PC-3 (cell line): ENCODE results near the gene DLG1. TPM values are rescaled to one million over a fixed set of nuclear protein-coding genes. Genes with fewer than 3 reads are reported as not detected.
A peak's percentile ranks its signal among the peaks of the same experiment; 100 is the strongest.

Source experiments
- ATAC-seq: fragments of 200-7000 bp; cut with Tn5 transposase; 2 replicates; pipeline ENCODE4 v1.9.1; 2020; ENCODE audit warnings: mild to moderate bottlenecking, moderate library complexity
- BruUV-seq: library from RNA; stranded (reverse); fragments of 400-500 nt; replicated peaks from 2 replicates; lab custom pipeline; 2021; lab: Mats Ljungman, UMichigan
- CTCF ChIA-PET: fragments of 300-600 bp; sonication (Branson Sonifier 250); formaldehyde crosslinking; loops from one replicate; lab custom pipeline; 2022; ENCODE audit warnings: antibody characterized with exemption; lab: Charles Lee
- POLR2A ChIA-PET: fragments of 300-600 bp; sonication (Branson Sonifier 250); formaldehyde crosslinking; loops from one replicate; lab custom pipeline; 2022; ENCODE audit warnings: antibody characterized with exemption; ENCODE audit not compliant: unreplicated experiment; lab: Charles Lee
- DNase-seq: peaks from one replicate; pipeline ENCODE4 v3.0.0-alpha.2; 2015
- H2AFZ ChIP-seq: fragments of 300-600 bp; sonication (generic); 2 replicates; pipeline ENCODE4 v1.6.0; 2016; ENCODE audit warnings: antibody characterized with exemption, low read length
- H3F3A ChIP-seq: fragments of 300-600 bp; sonication (generic); one replicate; pipeline ENCODE4 v1.6.0; 2017; ENCODE audit warnings: antibody characterized with exemption, low read length, control low read depth, mild to moderate bottlenecking; ENCODE audit not compliant: unreplicated experiment
- H3K27ac ChIP-seq: fragments of 300-600 bp; sonication (generic); 2 replicates; pipeline ENCODE4 v1.5.1; 2016; ENCODE audit warnings: mild to moderate bottlenecking, low read length
- H3K27me3 ChIP-seq: fragments of 300-600 bp; sonication (generic); 2 replicates; pipeline ENCODE4 v1.6.1; 2016; ENCODE audit warnings: low read length, mixed read lengths
- H3K36me3 ChIP-seq: fragments of 300-600 bp; sonication (generic); 2 replicates; pipeline ENCODE4 v1.6.1; 2016; ENCODE audit warnings: low read depth, mixed run types, low read length, mixed read lengths
- H3K4me1 ChIP-seq: fragments of 300-600 bp; sonication (generic); 2 replicates; pipeline ENCODE4 v1.5.1; 2016; ENCODE audit warnings: low read length; ENCODE audit not compliant: insufficient read depth
- H3K4me2 ChIP-seq: fragments of 300-600 bp; sonication (generic); 2 replicates; pipeline ENCODE4 v1.6.0; 2016; ENCODE audit warnings: low read length
- H3K4me3 ChIP-seq: fragments of 300-600 bp; sonication (generic); 2 replicates; pipeline ENCODE4 v1.5.1; 2016; ENCODE audit warnings: mild to moderate bottlenecking, low read length, mixed read lengths
- H3K79me2 ChIP-seq: fragments of 300-600 bp; sonication (generic); 2 replicates; pipeline ENCODE4 v1.6.1; 2017; ENCODE audit warnings: low read length, mixed read lengths
- H3K9ac ChIP-seq: fragments of 300-600 bp; sonication (generic); 2 replicates; pipeline ENCODE4 v1.6.0; 2016; ENCODE audit warnings: mild to moderate bottlenecking, low read length
- H3K9me2 ChIP-seq: fragments of 300-600 bp; sonication (generic); replicated peaks from 2 replicates; pipeline ENCODE4 v1.6.1; 2016; ENCODE audit warnings: mixed run types, low read length, mixed read lengths
- H3K9me3 ChIP-seq: fragments of 300-600 bp; sonication (generic); 2 replicates; pipeline ENCODE4 v1.6.1; 2016; ENCODE audit warnings: low read length, mixed read lengths
- H4K20me1 ChIP-seq: fragments of 300-600 bp; sonication (generic); 2 replicates; pipeline ENCODE4 v1.6.1; 2016; ENCODE audit warnings: low read length, mixed read lengths
- EZH2 ChIP-seq: fragments of 300-600 bp; sonication (generic); IDR thresholded peaks from one replicate; pipeline ENCODE4 v1.6.1; 2017; ENCODE audit warnings: antibody characterized with exemption, mild to moderate bottlenecking, low read length; ENCODE audit not compliant: unreplicated experiment
- EZH2phosphoT487 ChIP-seq: fragments of 300-600 bp; sonication (generic); IDR thresholded peaks from 2 replicates; pipeline ENCODE4 v1.6.1; 2018; ENCODE audit warnings: mild to moderate bottlenecking, antibody characterized with exemption, low read length, borderline replicate concordance
- intact Hi-C: fragments of 100-400 bp; cut with micrococcal nuclease; formaldehyde crosslinking; loops from 2 replicates; pipeline ENCODE4 v1.9.0; 2023
- total RNA-seq: library from RNA; depleted of rRNA; stranded (reverse); fragments of >200 nt; gene quantifications from 2 replicates; pipeline ENCODE4 v1.2.3, GENCODE V29; 2014
- TF ChIP-seq, protein P1 (sequence below): fragments of 300-600 bp; sonication (generic); conservative IDR thresholded peaks from 2 replicates; pipeline ENCODE4 v1.5.1; 2017; ENCODE audit warnings: antibody characterized with exemption, low read depth, mild to moderate bottlenecking, low read length

The DLG1 gene
- total RNA-seq, 1 experiment from 2014 or later: 60.8 TPM

DNA sequence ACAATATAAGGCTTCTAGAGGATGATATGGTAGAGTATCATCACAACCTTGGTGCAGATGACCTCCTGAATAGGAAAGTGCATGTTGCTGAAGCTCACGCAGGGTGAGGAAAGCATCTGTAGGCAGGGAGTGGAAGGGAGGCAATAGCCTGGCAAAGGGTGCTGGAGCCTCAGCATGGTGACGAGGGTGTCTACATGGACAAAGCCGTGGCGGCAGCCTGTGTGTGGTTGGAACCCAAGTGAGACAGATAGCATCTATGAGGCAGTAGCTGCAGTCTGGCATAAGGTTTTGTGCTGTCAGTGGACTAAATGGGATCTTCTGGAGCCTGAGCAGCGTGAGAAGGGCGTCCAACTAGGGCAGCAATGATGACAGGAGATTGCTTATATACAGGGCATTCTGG, 132.5 kb downstream of the DLG1 start:
- ChIA-PET CTCF (no interaction called here), POLR2A (no interaction called here)
- intact Hi-C loops: no loop called here
- H3K27me3 ChIP-seq: no peaks in the 10 kb centered on the region
- DNase-seq (no peak), ATAC-seq (no peak)
- H3K4me1 ChIP-seq: no peaks in the 10 kb centered on the region
- no peaks in the 10 kb centered on the region for H3K9me3 ChIP-seq
- no peaks in the 10 kb centered on the region for H4K20me1 ChIP-seq
- H3K4me2 ChIP-seq: no peak overlapping the region
- H3K9me2 ChIP-seq: no peaks in the 10 kb centered on the region
- TF ChIP-seq, protein P1, sequence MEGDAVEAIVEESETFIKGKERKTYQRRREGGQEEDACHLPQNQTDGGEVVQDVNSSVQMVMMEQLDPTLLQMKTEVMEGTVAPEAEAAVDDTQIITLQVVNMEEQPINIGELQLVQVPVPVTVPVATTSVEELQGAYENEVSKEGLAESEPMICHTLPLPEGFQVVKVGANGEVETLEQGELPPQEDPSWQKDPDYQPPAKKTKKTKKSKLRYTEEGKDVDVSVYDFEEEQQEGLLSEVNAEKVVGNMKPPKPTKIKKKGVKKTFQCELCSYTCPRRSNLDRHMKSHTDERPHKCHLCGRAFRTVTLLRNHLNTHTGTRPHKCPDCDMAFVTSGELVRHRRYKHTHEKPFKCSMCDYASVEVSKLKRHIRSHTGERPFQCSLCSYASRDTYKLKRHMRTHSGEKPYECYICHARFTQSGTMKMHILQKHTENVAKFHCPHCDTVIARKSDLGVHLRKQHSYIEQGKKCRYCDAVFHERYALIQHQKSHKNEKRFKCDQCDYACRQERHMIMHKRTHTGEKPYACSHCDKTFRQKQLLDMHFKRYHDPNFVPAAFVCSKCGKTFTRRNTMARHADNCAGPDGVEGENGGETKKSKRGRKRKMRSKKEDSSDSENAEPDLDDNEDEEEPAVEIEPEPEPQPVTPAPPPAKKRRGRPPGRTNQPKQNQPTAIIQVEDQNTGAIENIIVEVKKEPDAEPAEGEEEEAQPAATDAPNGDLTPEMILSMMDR: no peak
- TF ChIP-seq EZH2: no peak
- TF ChIP-seq EZH2phosphoT487: no peak
- 0 out of 2 replicates have a peak, but pooled peaks cover 8% of the 10 kb centered on the region for H3K79me2 ChIP-seq
- no TSS peak for BruUV-seq
- no peak overlapping the region for H3K9ac ChIP-seq
- H3F3A ChIP-seq: no peaks in the 10 kb centered on the region
- no peak overlapping the region for H3K27ac ChIP-seq
- peaks cover 7% of the 10 kb centered on the region; the same call in 1 of the 2 replicates for H3K36me3 ChIP-seq
- H2AFZ ChIP-seq: no peak overlapping the region
- H3K4me3 ChIP-seq: no peak overlapping the region

DNA sequence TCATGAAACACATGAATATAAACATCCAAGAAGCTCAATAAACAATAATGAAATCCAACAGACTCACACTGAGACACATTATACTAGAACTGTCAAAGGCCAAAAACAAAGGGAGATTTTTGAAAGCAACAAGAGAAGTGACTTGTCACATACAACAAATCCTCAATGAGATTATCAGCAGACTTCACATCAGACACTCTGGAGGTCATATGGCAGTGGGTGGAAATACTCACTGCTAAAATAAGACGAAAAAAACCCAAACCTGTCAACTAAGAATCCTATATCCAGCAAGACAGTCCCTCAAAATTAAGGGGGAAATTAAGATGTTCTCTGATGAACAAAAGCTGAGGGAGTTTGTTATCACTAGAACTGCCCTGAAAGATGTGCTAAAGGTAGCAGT, 143.4 kb downstream of the DLG1 start:
- Histone ChIP-seq H3K4me2 (no peak overlapping the region), H3K27ac (no peak overlapping the region), H3K27me3 (no peaks in the 10 kb centered on the region), H3K79me2 (peaks cover 60% of the 10 kb centered on the region), H3K9me3 (peaks cover 6% of the 10 kb centered on the region; the same call in 1 of the 2 replicates), H3K9me2 (no peaks in the 10 kb centered on the region), H3K9ac (no peak overlapping the region), H3K36me3 (peaks cover 28% of the 10 kb centered on the region), H4K20me1 (peaks cover 9% of the 10 kb centered on the region; the same call in 1 of the 2 replicates), H3K4me1 (peaks cover 7% of the 10 kb centered on the region), H3F3A (no peaks in the 10 kb centered on the region), H2AFZ (no peak overlapping the region), H3K4me3 (no peak overlapping the region)
- intact Hi-C loops: no loop called here
- ChIA-PET POLR2A (no interaction called here), CTCF (no interaction called here)
- no peak for ATAC-seq
- no peak for TF ChIP-seq EZH2
- TF ChIP-seq, protein P1: no peak
- TF ChIP-seq EZH2phosphoT487: no peak
- no TSS peak for BruUV-seq
- no peak for DNase-seq

DNA sequence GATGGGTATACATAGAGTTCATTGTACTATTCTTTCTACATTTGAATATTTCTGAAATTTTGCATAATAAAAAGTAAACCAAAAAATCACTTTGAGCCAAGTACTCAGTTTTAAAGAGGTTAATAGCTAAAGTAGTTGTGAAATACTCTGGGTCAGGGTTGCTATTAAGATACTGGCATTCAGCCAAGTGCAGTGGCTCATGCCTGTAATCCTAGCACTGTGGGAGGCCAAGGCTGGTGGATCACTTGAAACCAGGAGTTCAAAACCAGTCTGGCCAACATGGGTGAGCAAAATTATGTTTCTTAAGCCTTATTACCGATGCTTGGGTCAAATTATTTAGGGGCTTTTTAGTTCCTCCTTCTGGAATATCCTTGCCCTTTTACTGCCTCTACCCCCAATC, 146.8 kb downstream of the DLG1 start:
- H3K9ac ChIP-seq: no peak overlapping the region
- ChIA-PET CTCF (no interaction called here), POLR2A (interaction anchor here (0.6 kb wide), 1 partner anchor 364 kb away, joined by 4 read pairs; no protein-coding TSS in a partner anchor)
- H3F3A ChIP-seq: no peaks in the 10 kb centered on the region
- ATAC-seq (peak; percentile 79), DNase-seq (peak; percentile 80)
- H4K20me1 ChIP-seq: peaks cover 9% of the 10 kb centered on the region; the same call in 1 of the 2 replicates
- H3K36me3 ChIP-seq: peaks cover 15% of the 10 kb centered on the region
- H3K4me2 ChIP-seq: peak overlapping the region; percentile 9
- intact Hi-C loops: no loop called here
- H3K9me2 ChIP-seq: no peaks in the 10 kb centered on the region
- peaks cover 7% of the 10 kb centered on the region for H3K4me1 ChIP-seq
- BruUV-seq: no TSS peak
- H3K79me2 ChIP-seq: peaks cover 48% of the 10 kb centered on the region
- H2AFZ ChIP-seq: no peak overlapping the region
- H3K27me3 ChIP-seq: no peaks in the 10 kb centered on the region
- H3K27ac ChIP-seq: peak overlapping the region; percentile 3; the same call in 1 of the 2 replicates
- no peak for TF ChIP-seq EZH2
- TF ChIP-seq EZH2phosphoT487: no peak
- TF ChIP-seq, protein P1: no peak
- H3K9me3 ChIP-seq: peaks cover 6% of the 10 kb centered on the region; the same call in 1 of the 2 replicates
- H3K4me3 ChIP-seq: no peak overlapping the region
